Activated T-cell treated with anti-CD3 and anti-CD28 coated beads, Interleukin-2, amount 50 U/mL, for 48 hours (primary cell): ENCODE results near the gene SDSL.

Experiments
- DNase-seq, 2 experiments: peaks; one replicate each; pipeline ENCODE4 v3.0.0-alpha.2; 2020

The SDSL gene

DNA sequence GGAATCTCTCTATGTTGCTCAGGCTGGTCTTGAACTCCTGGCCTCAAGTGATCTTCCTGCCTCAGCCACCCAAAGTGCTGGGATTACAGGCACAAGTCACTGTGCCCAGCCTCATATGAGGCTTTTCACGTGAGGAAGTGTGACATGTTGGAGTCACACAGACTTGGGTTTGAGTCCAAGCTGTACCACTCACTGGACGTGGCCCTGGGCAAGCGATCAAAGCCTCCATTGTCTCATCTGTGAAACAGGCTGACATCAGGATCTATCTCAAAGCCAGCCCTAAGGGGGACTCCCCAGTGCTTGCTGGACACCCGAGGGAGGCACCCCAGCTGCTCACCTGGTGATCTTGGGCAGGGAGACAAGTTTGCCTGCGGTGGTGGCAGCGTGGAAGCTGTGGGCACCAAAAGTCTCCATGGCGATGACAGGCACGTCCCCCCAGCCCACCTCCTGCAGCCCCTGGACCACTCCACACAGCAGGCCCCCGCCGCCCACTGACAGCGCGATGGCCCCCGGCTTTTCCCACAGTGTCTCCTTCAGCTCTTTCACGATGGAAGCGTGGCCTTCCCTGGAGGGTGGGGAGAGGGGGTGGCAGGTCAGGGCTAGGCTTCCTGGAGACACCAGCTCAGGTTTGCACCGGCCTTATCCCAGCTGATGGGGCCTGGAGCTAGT is 25.2 kb upstream of the SDSL start:
- DNase-seq = no peak

DNA sequence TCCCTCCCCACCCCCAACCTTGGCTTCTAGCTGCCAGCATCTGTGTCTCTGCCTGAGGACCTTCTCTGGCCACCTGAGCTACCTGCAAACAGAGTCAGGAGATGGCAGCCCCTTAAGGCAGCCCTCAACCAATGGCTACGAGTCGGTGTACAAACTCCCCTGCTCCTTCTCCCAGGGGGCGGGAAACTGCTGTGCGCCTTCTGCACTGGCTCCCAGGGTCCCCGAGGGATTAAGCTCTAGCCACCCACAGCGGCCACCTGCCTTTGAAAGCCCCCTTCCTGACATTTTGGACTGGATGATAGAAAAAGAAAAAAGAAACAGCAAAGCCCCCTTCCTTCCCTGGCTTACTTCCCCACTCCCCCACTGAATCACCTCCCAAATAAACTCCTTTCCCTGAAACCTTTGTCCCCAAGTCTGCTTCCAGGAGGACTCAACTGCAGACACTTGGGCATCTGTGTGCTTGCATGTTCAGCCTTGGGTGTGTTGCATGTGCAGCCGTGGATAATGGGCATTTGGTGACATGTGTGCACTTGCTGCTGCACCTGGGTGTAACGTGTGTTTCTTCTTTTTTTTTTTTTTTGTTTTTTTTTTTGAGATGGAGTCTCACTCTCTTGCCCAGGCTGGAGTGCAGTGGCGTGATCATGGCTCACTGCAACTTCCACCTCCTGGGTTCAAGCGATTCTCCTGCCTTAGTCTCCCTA is 24.5 kb upstream of the SDSL start:
- no peak for DNase-seq

GRCh38 chr12:113398346-113399290 is 23.6 kb upstream of the SDSL start:
- no peak for DNase-seq

- no peak for DNase-seq
Observed at GRCh38 chr12:113399490-113399889, 22.7 kb upstream of the SDSL start.

GRCh38 chr12:113400362-113400761 is 21.8 kb upstream of the SDSL start:
- DNase-seq = no peak

DNA sequence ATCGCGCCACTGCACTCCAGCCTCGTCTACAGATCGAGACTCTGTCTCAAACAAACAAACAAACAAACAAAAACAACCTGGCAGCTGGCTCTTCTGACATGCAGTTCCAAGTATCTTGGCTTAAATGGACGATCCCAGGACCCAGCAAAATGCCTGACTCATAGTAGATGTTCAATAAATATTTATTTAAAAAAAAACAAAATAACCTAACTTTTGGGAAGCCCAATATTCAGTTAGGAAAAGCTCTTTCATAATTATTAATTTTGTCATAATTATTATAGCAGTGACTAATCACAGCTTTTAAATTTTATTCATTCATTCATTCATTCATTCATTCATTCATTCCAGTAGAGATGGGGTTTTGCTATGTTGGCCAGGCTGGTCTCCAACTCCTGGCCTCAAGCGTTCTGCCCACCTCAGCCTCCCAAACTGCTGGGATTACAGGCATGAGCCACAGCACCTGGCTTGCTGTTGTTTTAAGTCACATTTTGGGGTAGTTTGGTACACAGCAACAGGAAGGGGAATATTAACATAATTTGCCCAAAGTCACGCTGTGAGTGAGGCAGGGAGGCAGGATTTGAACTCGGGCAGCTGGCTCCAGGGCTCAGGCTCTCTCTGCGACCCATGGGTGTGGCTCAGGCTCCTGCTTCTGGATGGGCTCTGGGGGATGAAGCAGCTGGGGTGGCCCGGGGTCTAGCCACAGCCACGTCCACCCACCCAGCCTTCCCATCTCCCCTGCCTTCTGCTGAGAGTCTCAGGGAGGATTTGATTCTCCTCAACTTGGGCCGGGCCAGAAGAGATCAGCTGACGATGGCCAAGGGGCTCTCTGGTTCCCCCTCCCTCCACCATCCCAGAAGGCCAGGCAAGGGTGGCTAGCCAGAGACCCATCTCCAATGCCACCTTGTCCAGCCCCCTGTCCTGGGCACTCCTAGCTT is 20.8 kb upstream of the SDSL start:
- no peak for DNase-seq

DNA sequence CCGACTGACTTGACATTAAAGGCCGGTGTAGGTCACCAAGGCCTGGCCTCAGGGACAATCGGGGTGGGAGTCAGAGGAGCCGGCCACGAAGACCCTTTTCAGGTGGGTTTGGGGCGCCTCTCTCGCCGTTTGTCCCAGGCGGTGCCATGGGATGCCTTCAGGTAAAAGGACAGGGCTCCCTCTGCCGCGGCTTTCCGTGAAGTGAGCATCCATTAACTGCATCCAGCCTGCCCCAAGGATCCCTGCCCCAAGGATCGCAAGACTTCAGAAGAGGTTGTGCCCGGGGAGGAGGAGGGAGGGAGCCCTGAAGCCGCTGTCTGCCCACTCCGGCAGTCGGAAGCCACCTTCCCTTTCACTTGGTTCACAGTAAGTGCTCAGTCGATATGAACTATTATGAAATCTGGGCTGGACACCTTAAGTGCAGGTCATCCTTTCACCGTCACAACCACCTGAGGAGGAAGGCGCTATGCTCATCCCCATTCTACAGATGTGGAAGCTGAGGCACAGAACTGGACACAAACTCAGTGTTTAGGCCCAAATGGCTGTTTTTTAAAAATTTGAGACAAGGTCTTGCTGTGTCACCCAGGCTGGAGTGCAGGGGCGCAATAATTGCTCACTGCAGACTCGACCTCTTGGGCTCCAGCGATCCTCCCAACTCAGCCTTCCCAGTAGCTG is 19.5 kb upstream of the SDSL start:
- DNase-seq = no peak

GRCh38 chr12:113403435-113404415 is 18.5 kb upstream of the SDSL start, which contains the start of gene SDS:
SDS (minus strand) TSS chr12:113403887; CDS start chr12:113399708, 4,179 bp downstream.
- DNase-seq = no peak

GRCh38 chr12:113405694-113406093 is 16.5 kb upstream of the SDSL start:
- DNase-seq = no peak

DNA sequence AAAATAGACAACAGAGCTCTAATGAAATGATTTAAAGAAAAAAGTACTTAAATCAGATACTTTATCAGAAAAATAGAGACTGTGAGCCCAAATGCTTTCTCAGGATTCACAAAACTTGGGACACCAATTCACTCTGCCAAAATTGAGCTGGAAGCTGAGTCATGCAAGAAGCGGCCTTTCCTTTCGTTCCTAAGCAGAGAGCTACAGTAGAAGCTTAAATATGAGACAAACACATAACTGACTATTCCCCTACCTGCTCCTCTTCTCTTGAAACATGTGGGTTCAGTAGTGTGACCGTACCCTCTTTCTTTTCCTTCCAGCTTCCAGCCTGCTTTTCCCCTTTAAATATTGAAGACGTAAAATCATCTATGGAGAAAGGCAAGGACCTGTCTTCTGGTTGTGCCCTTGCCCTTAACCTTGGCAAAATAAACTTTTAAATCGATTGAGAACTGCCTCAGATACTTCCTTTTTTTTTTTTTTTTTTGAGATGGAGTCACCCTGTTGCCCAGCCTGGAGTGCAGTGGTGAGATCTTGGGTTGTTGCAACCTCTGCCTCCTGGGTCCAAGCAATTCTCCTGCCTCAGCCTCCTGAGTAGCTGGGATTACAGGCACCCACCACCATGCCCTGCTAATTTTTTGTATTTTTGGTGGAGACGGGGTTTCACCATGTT is 14.1 kb upstream of the SDSL start:
- DNase-seq = no peak

DNA sequence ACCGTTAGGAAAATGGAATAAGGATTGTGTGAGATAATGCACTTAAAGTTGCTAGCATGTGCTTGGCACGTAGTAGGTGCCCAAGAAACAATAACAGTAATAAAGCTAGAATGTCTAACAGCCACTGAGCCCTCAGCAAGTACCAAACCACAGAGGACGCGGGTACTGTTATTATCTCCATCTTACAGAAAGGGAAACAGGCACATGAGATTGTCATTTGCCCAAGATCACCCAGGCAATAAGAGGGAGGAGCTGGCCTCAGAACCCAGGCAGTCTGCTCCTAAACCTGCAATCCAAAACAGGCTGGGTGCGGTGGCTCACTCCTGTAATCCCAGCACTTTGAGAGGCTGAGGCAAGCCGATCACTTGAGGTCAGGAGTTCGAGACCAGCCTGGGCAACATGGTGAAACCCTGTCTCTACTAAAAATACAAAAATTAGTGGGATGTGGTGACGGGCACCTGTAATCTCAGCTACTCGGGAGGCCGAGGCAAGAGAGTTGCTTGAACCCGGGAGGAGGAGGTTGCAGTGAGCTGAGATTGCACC is 13.4 kb upstream of the SDSL start:
- DNase-seq = no peak

DNA sequence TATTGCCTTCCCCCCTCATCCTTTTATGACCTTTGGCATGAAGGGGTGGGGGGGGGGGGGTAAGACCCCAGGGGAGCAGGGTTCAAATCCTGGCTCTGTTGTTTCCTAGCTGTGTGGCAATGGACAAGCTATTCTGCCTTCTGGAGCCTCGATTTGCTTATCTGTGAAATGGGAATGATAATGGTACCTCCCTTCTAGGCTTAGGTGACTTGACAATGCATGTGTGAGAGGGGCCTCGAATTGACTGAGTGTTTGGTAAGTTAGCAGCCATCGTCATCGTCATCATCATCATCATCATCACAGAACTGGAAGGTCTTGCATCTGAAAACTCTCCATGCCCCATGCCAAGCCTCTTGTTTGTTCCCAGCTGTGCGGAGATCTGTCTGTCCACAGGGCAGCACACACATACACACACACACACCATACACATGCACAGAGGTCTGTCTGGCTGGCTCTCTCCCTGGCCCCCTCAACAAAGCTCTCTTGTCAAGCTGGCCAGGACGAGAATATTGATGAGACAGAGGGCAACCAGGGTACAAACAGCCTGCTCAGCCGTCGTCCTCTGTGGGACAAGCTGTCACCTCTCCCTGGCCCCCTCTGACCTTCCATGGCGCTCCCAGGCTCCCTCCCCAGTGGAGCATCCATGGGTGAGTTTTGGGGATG is 12.6 kb upstream of the SDSL start:
- no peak for DNase-seq

- no peak for DNase-seq
Observed at GRCh38 chr12:113413488-113413939, 8.7 kb upstream of the SDSL start.

DNA sequence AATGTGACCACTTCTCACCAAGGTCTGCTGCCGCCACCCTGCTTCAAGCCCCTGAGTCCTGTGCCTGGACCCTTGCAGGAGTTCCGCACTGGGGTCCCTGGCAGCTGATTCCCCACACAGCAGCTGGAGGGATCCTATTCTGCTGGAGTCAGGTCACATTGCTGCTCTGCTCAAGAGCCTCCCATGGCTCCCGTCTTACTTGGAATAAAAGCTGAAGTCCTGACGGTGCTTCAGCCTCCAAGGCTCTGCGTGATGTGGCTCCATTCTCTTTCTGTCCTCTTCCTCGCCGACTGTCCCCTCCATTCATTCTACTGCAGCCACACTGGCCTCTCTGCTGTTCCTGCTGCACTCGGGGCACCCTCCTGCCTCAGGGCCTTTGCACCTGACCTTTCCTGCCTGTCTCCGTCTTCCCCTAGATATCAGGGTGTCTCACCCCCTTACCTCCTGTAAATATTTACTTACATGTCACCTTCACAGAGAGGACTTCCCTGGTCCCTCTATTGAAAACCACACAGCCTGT is 7.6 kb upstream of the SDSL start:
- no peak for DNase-seq

GRCh38 chr12:113416091-113416754 is 6.0 kb upstream of the SDSL start:
- no peak for DNase-seq

DNA sequence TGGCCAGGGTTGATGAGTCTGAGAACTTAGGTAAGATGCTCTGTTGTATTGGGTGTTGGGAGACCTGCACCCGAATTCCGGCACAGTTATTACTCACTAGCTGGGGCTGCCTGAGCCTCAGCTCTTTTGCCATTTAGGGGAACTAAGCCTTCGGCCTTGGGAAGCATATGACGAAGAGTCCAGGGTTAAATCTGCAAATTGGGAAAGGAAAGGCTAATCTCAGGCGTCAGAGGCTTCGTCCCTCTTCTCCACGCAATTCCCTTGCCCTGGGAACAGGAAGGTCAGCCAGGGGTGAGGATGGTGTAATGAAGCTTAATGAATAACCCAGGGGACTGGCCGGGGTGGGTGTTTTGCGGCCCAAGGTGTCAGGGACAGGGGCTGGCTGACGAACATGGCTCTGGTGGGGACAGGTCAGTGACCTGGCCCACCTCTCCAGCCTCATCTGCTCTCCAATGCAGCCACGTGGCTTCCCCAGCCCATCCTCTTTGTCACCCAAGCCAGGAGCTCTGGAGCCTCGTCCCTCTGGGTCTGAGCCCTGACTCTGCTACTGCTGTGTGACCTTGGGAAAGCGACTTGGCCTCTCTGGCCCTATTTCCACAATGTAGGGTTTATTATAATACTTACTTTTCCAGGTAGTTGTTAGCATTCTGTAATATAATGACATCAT is 3.8 kb upstream of the SDSL start:
- no peak for DNase-seq

- no peak for DNase-seq
Observed at GRCh38 chr12:113420996-113421595, 1.1 kb upstream of the SDSL start.
